CD4-positive, CD25-positive, alpha-beta regulatory T cell (primary cell): ENCODE measurements around the gene TBCEL. TPM values are rescaled to one million over a fixed set of nuclear protein-coding genes. Genes with fewer than 3 reads are reported as not detected.

Experiments
- ATAC-seq, 2 donors: fragments of 150-1000 bp; cut with Tn5 transposase; one replicate each; pipeline ENCODE4 v1.10.0; 2021; ENCODE audit warnings: low read depth in 2 of 2, moderate number of reproducible peaks in 2 of 2, moderate library complexity in 1 of 2
- DNase-seq, 3 donors: peaks; one replicate each; pipeline versions ENCODE4 v3.0.0 to v3.0.0-alpha.2; 2012 to 2022; ENCODE audit warnings: mixed read lengths in 1 of 3
- H3K27ac ChIP-seq: one replicate; pipeline ENCODE4 v1.7.0; 2013; ENCODE audit warnings: mild to moderate bottlenecking, low read length; ENCODE audit not compliant: insufficient read depth, poor library complexity, severe bottlenecking
- H3K27me3 ChIP-seq: one replicate; pipeline ENCODE4 v1.7.0; 2013; ENCODE audit warnings: low read length; ENCODE audit not compliant: control insufficient read depth, insufficient read depth
- H3K36me3 ChIP-seq: one replicate; pipeline ENCODE4 v1.7.0; 2013; ENCODE audit warnings: mild to moderate bottlenecking, low read length, moderate library complexity; ENCODE audit not compliant: control insufficient read depth, insufficient read depth
- H3K4me1 ChIP-seq: 2 replicates; pipeline ENCODE4 v1.7.0; 2013; ENCODE audit warnings: mild to moderate bottlenecking, low read length; ENCODE audit not compliant: insufficient read depth, control insufficient read depth, poor library complexity, severe bottlenecking
- H3K4me3 ChIP-seq: one replicate; pipeline ENCODE4 v1.7.0; 2013; ENCODE audit warnings: low read depth, mild to moderate bottlenecking, low read length, moderate library complexity
- H3K9me3 ChIP-seq, 2 experiments: 1 replicate in 1 of 2; 2 replicates in 1 of 2; pipeline ENCODE4 v1.7.0; 2013; ENCODE audit warnings: low read length in 2 of 2, mild to moderate bottlenecking in 1 of 2, moderate library complexity in 1 of 2; ENCODE audit not compliant: control insufficient read depth in 2 of 2
- H3K27ac Mint-ChIP-seq, 3 donors: one replicate each; pipeline ENCODE4 v1.8.0; 2020 to 2022; ENCODE audit warnings: mild to moderate bottlenecking in 3 of 3, mixed read lengths in 3 of 3, moderate library complexity in 2 of 3
- H3K27me3 Mint-ChIP-seq: one replicate; pipeline ENCODE4 v1.8.0; 2022; ENCODE audit warnings: mild to moderate bottlenecking, mixed read lengths
- H3K36me3 Mint-ChIP-seq: one replicate; pipeline ENCODE4 v1.8.0; 2020; ENCODE audit warnings: mixed read lengths
- H3K4me1 Mint-ChIP-seq, 4 donors: one replicate each; pipeline ENCODE4 v1.8.0; 2020 to 2022; ENCODE audit warnings: mixed read lengths in 4 of 4, mild to moderate bottlenecking in 1 of 4
- H3K4me3 Mint-ChIP-seq, 4 donors: one replicate each; pipeline ENCODE4 v1.8.0; 2020 to 2022; ENCODE audit warnings: mild to moderate bottlenecking in 4 of 4, mixed read lengths in 4 of 4, moderate library complexity in 3 of 4
- H3K9me3 Mint-ChIP-seq, 7 donors: one replicate each; pipeline ENCODE4 v1.8.0; 2020 to 2022; ENCODE audit warnings: mixed read lengths in 7 of 7, mild to moderate bottlenecking in 3 of 7, moderate library complexity in 2 of 7
- polyA plus RNA-seq, 4 donors: library from polyadenylated mRNA; unstranded; fragments of 300-500 nt; fragmentation: Illumina TruSeq; gene quantifications; one replicate each; pipeline ENCODE4 v1.2.3, GENCODE V29; 2021
- total RNA-seq: library from RNA; stranded (reverse); gene quantifications from one replicate; pipeline ENCODE4 v1.2.3, GENCODE V29; 2022

The TBCEL gene
- total and polyA plus RNA-seq, 5 donors from 2014 or later, result 2.3 to 15.9 (median 4.7) TPM

DNA sequence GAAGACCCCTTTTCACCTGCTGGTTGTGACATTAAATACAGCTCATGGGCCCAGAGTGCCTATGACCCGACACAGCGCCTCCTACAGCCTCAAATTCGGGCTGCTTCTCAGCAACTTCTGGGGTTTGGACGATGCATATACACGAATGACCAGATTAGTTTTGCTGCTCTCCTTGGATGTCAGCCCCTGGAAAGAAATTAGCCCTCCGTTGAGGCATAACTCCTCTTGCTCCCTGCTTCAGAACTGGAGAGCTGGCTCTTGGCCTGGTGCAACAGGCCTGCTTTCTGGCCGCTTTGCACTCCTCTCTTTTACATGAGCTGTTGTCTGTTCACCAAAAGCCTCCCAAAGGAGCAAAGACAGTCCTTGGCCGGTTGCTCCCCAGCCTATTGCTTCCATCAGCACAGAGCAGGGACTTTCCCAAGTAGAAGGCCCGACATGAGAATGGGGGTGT lies 80.4 kb downstream of the TBCEL start:
- no peaks in the 10 kb centered on the region for H3K36me3 ChIP-seq
- Mint-ChIP-seq H3K4me1 (no peaks in the 10 kb centered on the region), H3K27me3 (peaks cover 12% of the 10 kb centered on the region), H3K36me3 (peaks cover 4% of the 10 kb centered on the region), H3K27ac (no peak overlapping the region), H3K4me3 (no peak overlapping the region), H3K9me3 (peaks cover 0 to 1% (median 0%) of the 10 kb centered on the region in 7 donors)
- H3K27ac ChIP-seq, result no peak overlapping the region
- no peaks in the 10 kb centered on the region for H3K4me1 ChIP-seq
- DNase-seq (no peak), ATAC-seq (no peak)
- no peak overlapping the region for H3K4me3 ChIP-seq
- H3K27me3 ChIP-seq, result no peaks in the 10 kb centered on the region
- no peaks in the 10 kb centered on the region for H3K9me3 ChIP-seq

DNA sequence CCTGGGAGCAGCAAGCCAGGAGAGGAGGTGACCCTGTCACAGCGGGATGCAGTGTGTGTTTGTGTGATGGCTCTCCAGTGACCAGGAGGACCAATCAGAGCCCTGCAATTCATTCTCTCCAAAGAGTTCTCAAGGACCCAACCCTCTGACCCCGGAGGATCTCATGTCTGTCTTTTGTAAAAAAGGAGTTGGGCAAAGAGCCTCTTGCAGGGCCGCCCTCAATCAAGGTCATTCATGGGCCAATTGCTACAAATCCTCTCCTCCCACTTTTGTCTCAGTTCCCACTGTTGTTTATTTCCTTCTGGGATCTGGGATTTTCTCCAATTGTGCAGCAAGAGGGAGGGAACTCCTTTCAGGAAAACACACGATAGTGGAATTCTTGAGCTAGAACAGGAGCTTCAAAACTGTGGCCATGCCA lies 81.2 kb downstream of the TBCEL start:
- no peak for DNase-seq
- Histone ChIP-seq H3K4me3 (no peak overlapping the region), H3K27ac (no peak overlapping the region), H3K4me1 (no peaks in the 10 kb centered on the region), H3K36me3 (no peaks in the 10 kb centered on the region), H3K9me3 (no peaks in the 10 kb centered on the region), H3K27me3 (no peaks in the 10 kb centered on the region)
- Mint-ChIP-seq H3K9me3 (peaks cover 0 to 1% (median 0%) of the 10 kb centered on the region in 7 donors), H3K4me1 (no peaks in the 10 kb centered on the region), H3K27me3 (peaks cover 12% of the 10 kb centered on the region), H3K36me3 (peaks cover 4% of the 10 kb centered on the region), H3K4me3 (no peak overlapping the region), H3K27ac (no peak overlapping the region)
- no peak for ATAC-seq

GRCh38 chr11:121105481-121106195 lies 81.7 kb downstream of the TBCEL start:
- Mint-ChIP-seq H3K36me3 (peaks cover 4% of the 10 kb centered on the region), H3K27me3 (peaks cover 12% of the 10 kb centered on the region), H3K4me3 (no peak overlapping the region), H3K27ac (no peak overlapping the region), H3K4me1 (no peaks in the 10 kb centered on the region), H3K9me3 (peaks cover 0 to 1% (median 0%) of the 10 kb centered on the region in 7 donors)
- H3K9me3 ChIP-seq, result no peaks in the 10 kb centered on the region
- ATAC-seq (no peak), DNase-seq (no peak)
- no peaks in the 10 kb centered on the region for H3K27me3 ChIP-seq
- H3K27ac ChIP-seq, result no peak overlapping the region
- H3K4me1 ChIP-seq, result no peaks in the 10 kb centered on the region
- no peaks in the 10 kb centered on the region for H3K36me3 ChIP-seq
- no peak overlapping the region for H3K4me3 ChIP-seq

- DNase-seq, result no peak
- Histone ChIP-seq H3K36me3 (no peaks in the 10 kb centered on the region), H3K27ac (no peak overlapping the region), H3K4me1 (no peaks in the 10 kb centered on the region), H3K9me3 (no peaks in the 10 kb centered on the region), H3K4me3 (no peak overlapping the region), H3K27me3 (no peaks in the 10 kb centered on the region)
- Mint-ChIP-seq H3K27ac (no peak overlapping the region), H3K4me3 (no peak overlapping the region), H3K9me3 (peaks cover 0 to 1% (median 0%) of the 10 kb centered on the region in 7 donors), H3K36me3 (peaks cover 4% of the 10 kb centered on the region), H3K4me1 (no peaks in the 10 kb centered on the region), H3K27me3 (peaks cover 12% of the 10 kb centered on the region)
- ATAC-seq, result no peak
Observed at GRCh38 chr11:121106812-121107211, 82.9 kb downstream of the TBCEL start.

- Mint-ChIP-seq H3K4me1 (peaks cover 0 to 3% (median 0%) of the 10 kb centered on the region in 4 donors), H3K36me3 (no peaks in the 10 kb centered on the region), H3K27me3 (peaks cover 15% of the 10 kb centered on the region), H3K4me3 (peak overlapping the region in 1 of 4 donors; percentile 16), H3K9me3 (peaks cover 0 to 1% (median 0%) of the 10 kb centered on the region in 7 donors), H3K27ac (no peak overlapping the region)
- H3K36me3 ChIP-seq, result no peaks in the 10 kb centered on the region
- H3K27me3 ChIP-seq, result no peaks in the 10 kb centered on the region
- ATAC-seq (no peak), DNase-seq (no peak)
- H3K9me3 ChIP-seq, result no peaks in the 10 kb centered on the region
- no peaks in the 10 kb centered on the region for H3K4me1 ChIP-seq
- no peak overlapping the region for H3K4me3 ChIP-seq
- no peak overlapping the region for H3K27ac ChIP-seq
Observed at GRCh38 chr11:121108413-121108812, 84.5 kb downstream of the TBCEL start.

DNA sequence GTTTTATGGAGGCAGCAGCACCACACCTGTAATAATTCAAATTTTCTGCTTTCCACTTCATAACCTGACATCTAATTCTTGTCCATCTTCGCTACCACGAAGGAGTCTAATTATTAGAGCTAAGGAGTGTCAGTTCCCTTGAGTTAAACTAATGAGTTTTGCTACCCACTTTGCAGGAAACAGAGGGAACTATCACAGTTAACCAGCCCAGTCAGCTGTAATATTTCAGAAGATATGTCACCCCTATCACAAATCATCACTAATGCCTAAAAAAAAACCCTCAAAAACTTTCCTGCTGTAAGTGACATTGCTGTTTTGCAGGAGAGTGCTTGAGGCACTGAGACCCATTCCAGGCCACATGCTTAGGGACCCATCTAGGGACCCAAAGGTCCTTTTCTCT lies 85.6 kb downstream of the TBCEL start:
- Histone ChIP-seq H3K4me3 (no peak overlapping the region), H3K36me3 (no peaks in the 10 kb centered on the region), H3K4me1 (no peaks in the 10 kb centered on the region), H3K27ac (no peak overlapping the region), H3K9me3 (no peaks in the 10 kb centered on the region), H3K27me3 (no peaks in the 10 kb centered on the region)
- Mint-ChIP-seq H3K27ac (no peak overlapping the region), H3K36me3 (no peaks in the 10 kb centered on the region), H3K27me3 (peaks cover 14% of the 10 kb centered on the region), H3K4me1 (peaks cover 0 to 3% (median 0%) of the 10 kb centered on the region in 4 donors), H3K9me3 (peaks cover 0 to 1% (median 0%) of the 10 kb centered on the region in 7 donors), H3K4me3 (no peak overlapping the region)
- ATAC-seq (no peak), DNase-seq (no peak)

DNA sequence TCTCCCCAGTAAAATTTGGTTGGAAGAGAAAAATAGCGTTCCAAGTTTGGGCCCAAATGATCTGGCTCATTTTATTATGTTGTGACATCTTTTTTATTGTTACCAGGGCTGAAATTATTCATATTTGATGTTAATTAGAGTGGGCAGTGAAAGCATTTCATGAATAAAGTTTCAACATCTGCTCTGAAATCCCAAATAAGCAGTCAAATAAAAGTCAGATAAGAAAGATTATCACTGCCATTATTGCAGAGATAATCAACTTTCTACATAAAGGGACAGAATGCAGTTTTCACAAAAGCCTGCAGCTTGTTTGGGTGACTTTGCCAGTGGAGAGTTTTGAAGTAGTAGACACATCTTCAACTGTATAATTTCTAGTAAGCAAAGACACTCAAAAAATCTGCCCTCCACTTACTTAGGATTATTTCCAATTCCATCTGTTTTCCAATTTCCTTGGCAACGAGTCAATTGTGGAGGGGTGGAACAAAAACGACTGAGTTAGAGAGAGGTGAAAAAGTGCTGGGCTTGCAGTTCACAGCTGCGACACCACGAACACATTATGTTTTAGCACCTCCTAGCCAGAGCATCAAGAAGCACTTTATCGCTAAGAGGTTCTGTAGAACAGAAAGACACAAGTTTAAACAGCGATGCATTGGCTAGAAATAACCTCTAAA lies 86.1 kb downstream of the TBCEL start:
- Mint-ChIP-seq H3K4me3 (no peak overlapping the region), H3K9me3 (peaks cover 0 to 1% (median 0%) of the 10 kb centered on the region in 7 donors), H3K36me3 (no peaks in the 10 kb centered on the region), H3K27me3 (peaks cover 12% of the 10 kb centered on the region), H3K27ac (peak overlapping the region in 1 of 3 donors; percentile 18), H3K4me1 (peaks cover 0 to 3% (median 0%) of the 10 kb centered on the region in 4 donors)
- Histone ChIP-seq H3K36me3 (no peaks in the 10 kb centered on the region), H3K4me3 (no peak overlapping the region), H3K27me3 (no peaks in the 10 kb centered on the region), H3K27ac (no peak overlapping the region), H3K4me1 (no peaks in the 10 kb centered on the region), H3K9me3 (no peaks in the 10 kb centered on the region)
- ATAC-seq (no peak), DNase-seq (no peak)
